GM19193 (cell line): ENCODE measurements around the gene IL2RG.

Experiments
- POLR2A ChIP-seq: IDR thresholded peaks from 4 replicates; pipeline ENCODE4 v1.6.1; 2011; ENCODE audit not compliant: insufficient read depth, insufficient read length; ENCODE audit errors: extremely low read depth

IL2RG gene

GRCh38 chrX:71098951-71099506 is 12.3 kb downstream of the IL2RG start:
- no peak for TF ChIP-seq POLR2A

- no peak for TF ChIP-seq POLR2A
Measured at GRCh38 chrX:71098302-71098701, 13.1 kb downstream of the IL2RG start.

GRCh38 chrX:71096760-71097032 is 14.7 kb downstream of the IL2RG start:
- TF ChIP-seq POLR2A = no peak

GRCh38 chrX:71095981-71096759 is 15.2 kb downstream of the IL2RG start:
- no peak for TF ChIP-seq POLR2A

GRCh38 chrX:71095555-71095980 is 15.8 kb downstream of the IL2RG start, which contains the start of gene FOXO4:
TSS of gene FOXO4 (plus strand) at chrX:71095851. CDS start at chrX:71096529, 678 bp downstream.
- peak; percentile 45 for TF ChIP-seq POLR2A

GRCh38 chrX:71095033-71095432 is 16.3 kb downstream of the IL2RG start:
- no peak for TF ChIP-seq POLR2A

GRCh38 chrX:71091263-71091662 is 20.1 kb downstream of the IL2RG start:
- no peak for TF ChIP-seq POLR2A

GRCh38 chrX:71085900-71086299 is 25.5 kb downstream of the IL2RG start:
- TF ChIP-seq POLR2A = no peak

GRCh38 chrX:71082822-71083221 is 28.6 kb downstream of the IL2RG start:
- no peak for TF ChIP-seq POLR2A

- TF ChIP-seq POLR2A = no peak
Measured at GRCh38 chrX:71082124-71082647, 29.2 kb downstream of the IL2RG start.

GRCh38 chrX:71081330-71082123 is 29.9 kb downstream of the IL2RG start:
- no peak for TF ChIP-seq POLR2A

GRCh38 chrX:71070531-71070930 is 40.8 kb downstream of the IL2RG start:
- TF ChIP-seq POLR2A = no peak

- peak; percentile 70 for TF ChIP-seq POLR2A
Measured at GRCh38 chrX:71068044-71068918, 43.1 kb downstream of the IL2RG start, which contains the start of gene SNX12. TSS of gene SNX12 (minus strand) at chrX:71068334. CDS start at chrX:71068306, 28 bp downstream.

GRCh38 chrX:71067712-71068043 is 43.7 kb downstream of the IL2RG start:
- no peak for TF ChIP-seq POLR2A
